OCI-LY7 (cell line): ENCODE data around the gene GLB1L. TPM values are rescaled to one million over a fixed set of nuclear protein-coding genes. Genes with fewer than 3 reads are reported as not detected.

Source experiments
- BruUV-seq: library from RNA; stranded (reverse); fragments of 400-500 nt; replicated peaks from 2 replicates; lab custom pipeline; 2021; lab: Mats Ljungman, UMichigan
- CTCF ChIA-PET: fragments of 300-600 bp; sonication (Branson Sonifier 250); formaldehyde crosslinking; loops from one replicate; lab custom pipeline; 2022; ENCODE audit warnings: antibody characterized with exemption; ENCODE audit not compliant: unreplicated experiment; lab: Charles Lee
- POLR2A ChIA-PET: fragments of 300-600 bp; sonication (Branson Sonifier 250); formaldehyde crosslinking; loops from one replicate; lab custom pipeline; 2022; ENCODE audit warnings: antibody characterized with exemption; lab: Charles Lee
- DNase-seq: peaks from one replicate; pipeline ENCODE4 v3.0.0-alpha.2; 2015; ENCODE audit warnings: low spot score
- H2AFZ ChIP-seq: fragments of 200-600 bp; sonication (generic), shearing (Covaris generic); 2 replicates; pipeline ENCODE4 v1.6.1; 2014; ENCODE audit warnings: mild to moderate bottlenecking, antibody characterized with exemption, low read length, moderate library complexity
- H3K27ac ChIP-seq: fragments of 200-600 bp; sonication (generic); 2 replicates; pipeline ENCODE4 v1.5.1; 2014; ENCODE audit warnings: mixed run types, low read depth, mild to moderate bottlenecking, moderate library complexity, low read length, inconsistent platforms; ENCODE audit not compliant: poor library complexity, severe bottlenecking
- H3K36me3 ChIP-seq: fragments of 200-600 bp; sonication (generic); 2 replicates; pipeline ENCODE4 v1.6.1; 2014; ENCODE audit warnings: mild to moderate bottlenecking, antibody characterized with exemption, low read length, moderate library complexity, mixed read lengths; ENCODE audit not compliant: insufficient read depth
- H3K4me1 ChIP-seq: fragments of 200-600 bp; sonication (generic); 2 replicates; pipeline ENCODE4 v1.5.1; 2014; ENCODE audit warnings: mild to moderate bottlenecking, low read length; ENCODE audit not compliant: insufficient read depth, poor library complexity, severe bottlenecking
- H3K4me2 ChIP-seq: fragments of 200-600 bp; sonication (generic); 2 replicates; pipeline ENCODE4 v1.6.1; 2014; ENCODE audit warnings: mild to moderate bottlenecking, low read length
- H3K4me3 ChIP-seq: fragments of 200-600 bp; sonication (generic); 2 replicates; pipeline ENCODE4 v1.5.1; 2014; ENCODE audit warnings: mild to moderate bottlenecking, low read depth, low read length; ENCODE audit not compliant: poor library complexity, severe bottlenecking
- H3K79me2 ChIP-seq: fragments of 200-600 bp; sonication (generic); 2 replicates; pipeline ENCODE4 v1.6.1; 2016; ENCODE audit warnings: low read depth, mild to moderate bottlenecking, low read length, moderate library complexity, mixed read lengths; ENCODE audit not compliant: insufficient read depth
- H3K9me2 ChIP-seq: fragments of 200-600 bp; sonication (generic); 2 replicates; pipeline ENCODE4 v1.6.1; 2016; ENCODE audit warnings: mild to moderate bottlenecking, low read length, mixed read lengths; ENCODE audit not compliant: insufficient read depth
- H3K9me3 ChIP-seq: fragments of 200-600 bp; sonication (generic); 2 replicates; pipeline ENCODE4 v1.6.1; 2014; ENCODE audit warnings: mild to moderate bottlenecking, mixed run types, low read length, mixed read lengths
- H4K20me1 ChIP-seq: fragments of 200-600 bp; sonication (generic); 2 replicates; pipeline ENCODE4 v1.6.1; 2014; ENCODE audit warnings: mild to moderate bottlenecking, antibody characterized with exemption, low read length, moderate library complexity, mixed read lengths; ENCODE audit not compliant: insufficient read depth
- EZH2phosphoT487 ChIP-seq: fragments of 200-600 bp; sonication (generic); IDR thresholded peaks from 2 replicates; pipeline ENCODE4 v1.6.1; 2018; ENCODE audit warnings: low read depth, borderline replicate concordance, mild to moderate bottlenecking, mixed run types, antibody characterized with exemption, low read length, moderate library complexity, mixed read lengths
- intact Hi-C: fragments of 100-400 bp; cut with micrococcal nuclease; formaldehyde crosslinking; loops from one replicate; pipeline ENCODE4 v1.10.0; 2022; ENCODE audit not compliant: unreplicated experiment
- microRNA-seq: library from miRNA; unstranded; fragments of <30 nt; microRNA quantifications from one replicate; pipeline ENCODE4 v1.2.0, GENCODE V29; 2022; ENCODE audit warnings: borderline replicate concordance
- small RNA-seq: library from RNA; depleted of rRNA; stranded (forward); fragments of <200 nt; gene quantifications from one replicate; pipeline ENCODE3, GENCODE V24; 2014
- total RNA-seq, 2 experiments: library from RNA; depleted of rRNA in 1 of 2; stranded (reverse); fragments of >200 nt in 1 of 2; shearing (Covaris generic) in 1 of 2; gene quantifications; 2 replicates each; pipeline ENCODE4 v1.2.3, GENCODE V29; 2014 to 2022
- TF ChIP-seq, protein P1 (sequence below): fragments of 200-600 bp; sonication (generic); conservative IDR thresholded peaks from 2 replicates; pipeline ENCODE4 v1.5.1; 2014; ENCODE audit warnings: mild to moderate bottlenecking, antibody characterized with exemption, low read length, moderate library complexity, mixed read lengths

GLB1L gene
- total RNA-seq, 2 experiments from 2014 or later: 6.9 to 8.6 TPM

DNA sequence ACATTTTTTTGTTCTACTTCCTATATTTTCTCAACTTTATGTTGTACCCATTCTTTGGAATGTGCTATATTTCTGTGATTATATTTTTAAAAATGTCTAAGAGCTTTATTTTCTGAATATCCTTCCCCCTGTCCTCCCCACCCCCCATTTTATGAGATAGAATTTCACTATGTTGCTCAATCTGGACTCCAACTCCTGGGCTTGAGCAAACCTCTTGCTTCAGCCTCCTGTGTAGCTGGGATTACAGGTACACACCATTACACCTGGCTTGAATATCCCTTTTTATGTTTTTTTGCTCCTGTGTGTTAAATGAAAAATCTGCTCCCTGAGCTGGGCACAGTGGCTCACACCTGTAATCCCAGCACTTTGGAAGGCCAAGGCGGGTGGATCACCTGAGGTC is 47.9 kb downstream of the GLB1L start:
- intact Hi-C loops: no loop called here
- BruUV-seq: no TSS peak
- Histone ChIP-seq H2AFZ (no peak overlapping the region), H3K36me3 (no peaks in the 10 kb centered on the region), H3K4me3 (no peak overlapping the region), H3K9me3 (no peaks in the 10 kb centered on the region), H3K79me2 (no peaks in the 10 kb centered on the region), H4K20me1 (no peaks in the 10 kb centered on the region), H3K4me2 (no peak overlapping the region), H3K9me2 (no peaks in the 10 kb centered on the region), H3K27ac (no peak overlapping the region), H3K4me1 (no peaks in the 10 kb centered on the region)
- TF ChIP-seq, protein P1, sequence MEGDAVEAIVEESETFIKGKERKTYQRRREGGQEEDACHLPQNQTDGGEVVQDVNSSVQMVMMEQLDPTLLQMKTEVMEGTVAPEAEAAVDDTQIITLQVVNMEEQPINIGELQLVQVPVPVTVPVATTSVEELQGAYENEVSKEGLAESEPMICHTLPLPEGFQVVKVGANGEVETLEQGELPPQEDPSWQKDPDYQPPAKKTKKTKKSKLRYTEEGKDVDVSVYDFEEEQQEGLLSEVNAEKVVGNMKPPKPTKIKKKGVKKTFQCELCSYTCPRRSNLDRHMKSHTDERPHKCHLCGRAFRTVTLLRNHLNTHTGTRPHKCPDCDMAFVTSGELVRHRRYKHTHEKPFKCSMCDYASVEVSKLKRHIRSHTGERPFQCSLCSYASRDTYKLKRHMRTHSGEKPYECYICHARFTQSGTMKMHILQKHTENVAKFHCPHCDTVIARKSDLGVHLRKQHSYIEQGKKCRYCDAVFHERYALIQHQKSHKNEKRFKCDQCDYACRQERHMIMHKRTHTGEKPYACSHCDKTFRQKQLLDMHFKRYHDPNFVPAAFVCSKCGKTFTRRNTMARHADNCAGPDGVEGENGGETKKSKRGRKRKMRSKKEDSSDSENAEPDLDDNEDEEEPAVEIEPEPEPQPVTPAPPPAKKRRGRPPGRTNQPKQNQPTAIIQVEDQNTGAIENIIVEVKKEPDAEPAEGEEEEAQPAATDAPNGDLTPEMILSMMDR: no peak
- no peak for TF ChIP-seq EZH2phosphoT487
- DNase-seq: no peak
- ChIA-PET POLR2A (interaction anchor here (0.8 to 0.9 kb wide), 2 partner anchors 9 to 15 kb away, joined by 3 to 4 read pairs; partner anchors contain the start of gene ZFAND2B), CTCF (interaction anchor here (0.6 kb wide), 1 partner anchor 9 kb away, joined by 7 read pairs; the partner anchor contains the start of gene ZFAND2B)

DNA sequence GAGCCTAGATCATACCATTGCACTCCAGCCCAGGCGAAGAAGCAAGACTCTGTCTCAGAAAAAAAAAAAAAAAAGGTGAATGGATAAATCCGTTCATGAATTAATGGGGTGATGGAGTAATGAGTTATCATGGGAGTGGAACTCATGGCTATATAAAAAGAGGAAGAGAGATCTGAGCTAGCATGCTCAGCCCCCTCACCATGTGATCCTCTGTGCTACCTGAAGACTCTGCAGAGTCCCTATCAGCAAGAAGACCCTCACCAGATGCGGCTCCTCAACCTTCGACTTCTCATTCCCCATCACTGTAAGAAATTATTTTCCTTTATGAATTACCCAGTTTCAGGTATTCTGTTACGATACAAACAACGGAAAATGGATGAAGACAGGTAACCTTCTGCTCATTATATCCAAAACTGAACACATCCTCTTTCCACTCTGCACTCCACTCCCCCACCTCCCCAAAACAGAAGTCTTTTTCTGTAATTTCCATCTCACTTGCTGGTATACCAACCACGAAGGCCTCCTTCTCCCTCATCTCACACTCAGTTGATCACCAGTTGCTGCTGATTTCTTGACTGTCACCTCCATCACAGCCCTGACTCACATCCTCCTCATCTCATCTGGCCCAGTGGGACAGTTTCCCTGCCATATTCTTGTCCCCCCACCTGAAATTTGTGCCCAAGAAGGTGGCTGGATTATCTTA is 58.3 kb downstream of the GLB1L start:
- TF ChIP-seq, protein P1: no peak
- TF ChIP-seq EZH2phosphoT487: no peak
- Histone ChIP-seq H3K27ac (no peak overlapping the region), H2AFZ (no peak overlapping the region), H3K4me1 (no peaks in the 10 kb centered on the region), H3K9me3 (no peaks in the 10 kb centered on the region), H3K9me2 (no peaks in the 10 kb centered on the region), H3K36me3 (peaks cover 43% of the 10 kb centered on the region), H3K4me2 (no peak overlapping the region), H3K4me3 (no peak overlapping the region), H3K79me2 (no peaks in the 10 kb centered on the region), H4K20me1 (no peaks in the 10 kb centered on the region)
- BruUV-seq: no TSS peak
- ChIA-PET POLR2A (interaction anchor here (0.6 to 0.7 kb wide), 2 partner anchors 19 to 29 kb away, joined by 3 to 4 read pairs; partner anchors contain the start of gene ZFAND2B), CTCF (no interaction called here)
- intact Hi-C loops: no loop called here
- DNase-seq: peak; percentile 12

Small RNAs within 50 kb of the gene (microRNA-seq; reads per million reads assigned to microRNA genes)
- not detected for gene MIR153-1

Small RNAs within 50 kb of the gene (small RNA-seq; reads per million reads assigned to genes)
- gene MIR153-1: not detected

Other genes with a start within 250 kb of the GLB1L start
- not detected in 2 replicates for gene CFAP65, start 203.9 kb downstream of the GLB1L start, total RNA-seq (2014; rRNA removed; shearing (Covaris generic))
- not detected in 2 replicates for gene CFAP65, start 203.9 kb downstream of the GLB1L start, total RNA-seq (2022)
- not detected in 2 replicates for gene IHH, start 184.5 kb downstream of the GLB1L start, total RNA-seq (2014; rRNA removed; shearing (Covaris generic))
- gene IHH, start 184.5 kb downstream of the GLB1L start, total RNA-seq (2022): not detected in 2 replicates
- gene NHEJ1, start 84.6 kb downstream of the GLB1L start, total RNA-seq (2014; rRNA removed; shearing (Covaris generic)): 12.7 and 14.9 TPM in 2 replicates
- 12.3 and 14.3 TPM in 2 replicates for gene NHEJ1, start 84.6 kb downstream of the GLB1L start, total RNA-seq (2022)
- 2.7 and 4.0 TPM in 2 replicates for gene SLC23A3, start 75.4 kb downstream of the GLB1L start, total RNA-seq (2014; rRNA removed; shearing (Covaris generic))
- gene SLC23A3, start 75.4 kb downstream of the GLB1L start, total RNA-seq (2022): 3.1 and 6.7 TPM in 2 replicates
- gene CNPPD1, start 68.5 kb downstream of the GLB1L start, total RNA-seq (2014; rRNA removed; shearing (Covaris generic)): 39.2 and 40.1 TPM in 2 replicates
- gene CNPPD1, start 68.5 kb downstream of the GLB1L start, total RNA-seq (2022): 67.5 and 68.2 TPM in 2 replicates
- 44.9 and 59.1 TPM in 2 replicates for gene RETREG2, start 67.2 kb downstream of the GLB1L start, total RNA-seq (2014; rRNA removed; shearing (Covaris generic))
- 74.6 and 88.2 TPM in 2 replicates for gene RETREG2, start 67.2 kb downstream of the GLB1L start, total RNA-seq (2022)
- 42.4 and 51.6 TPM in 2 replicates for gene ZFAND2B, start 38.7 kb downstream of the GLB1L start, total RNA-seq (2014; rRNA removed; shearing (Covaris generic))
- 35.3 and 35.9 TPM in 2 replicates for gene ZFAND2B, start 38.7 kb downstream of the GLB1L start, total RNA-seq (2022)
- gene ABCB6, start 26.5 kb downstream of the GLB1L start, total RNA-seq (2014; rRNA removed; shearing (Covaris generic)): 4.0 and 6.4 TPM in 2 replicates
- 8.4 and 10.2 TPM in 2 replicates for gene ABCB6, start 26.5 kb downstream of the GLB1L start, total RNA-seq (2022)
- gene ATG9A, start 15.8 kb downstream of the GLB1L start, total RNA-seq (2014; rRNA removed; shearing (Covaris generic)): 22.2 and 27.7 TPM in 2 replicates
- 23.4 and 27.3 TPM in 2 replicates for gene ATG9A, start 15.8 kb downstream of the GLB1L start, total RNA-seq (2022)
- gene ANKZF1, start 15.6 kb downstream of the GLB1L start, total RNA-seq (2014; rRNA removed; shearing (Covaris generic)): 57.8 and 91.0 TPM in 2 replicates
- gene ANKZF1, start 15.6 kb downstream of the GLB1L start, total RNA-seq (2022): 73.2 and 82.4 TPM in 2 replicates
- gene STK16, start within 50 bp of the GLB1L start, total RNA-seq (2014; rRNA removed; shearing (Covaris generic)): 19.6 and 23.4 TPM in 2 replicates
- gene STK16, start within 50 bp of the GLB1L start, total RNA-seq (2022): 39.5 and 42.8 TPM in 2 replicates
- gene TUBA4B, start 7.8 kb upstream of the GLB1L start, total RNA-seq (2014; rRNA removed; shearing (Covaris generic)): not detected in 2 replicates
- gene TUBA4B, start 7.8 kb upstream of the GLB1L start, total RNA-seq (2022): 0.28 TPM in 1 of 2 replicates, not detected in the other
- 62.8 and 96.0 TPM in 2 replicates for gene TUBA4A, start 8.5 kb upstream of the GLB1L start, total RNA-seq (2014; rRNA removed; shearing (Covaris generic))
- gene TUBA4A, start 8.5 kb upstream of the GLB1L start, total RNA-seq (2022): 181 and 186 TPM in 2 replicates
- 49.9 and 53.0 TPM in 2 replicates for gene DNAJB2, start 33.9 kb upstream of the GLB1L start, total RNA-seq (2014; rRNA removed; shearing (Covaris generic))
- 55.3 and 58.7 TPM in 2 replicates for gene DNAJB2, start 33.9 kb upstream of the GLB1L start, total RNA-seq (2022)
- gene PTPRN, start 64.0 kb upstream of the GLB1L start, total RNA-seq (2014; rRNA removed; shearing (Covaris generic)): not detected in 2 replicates
- not detected in 2 replicates for gene PTPRN, start 64.0 kb upstream of the GLB1L start, total RNA-seq (2022)
- not detected in 2 replicates for gene RESP18, start 87.3 kb upstream of the GLB1L start, total RNA-seq (2014; rRNA removed; shearing (Covaris generic))
- gene RESP18, start 87.3 kb upstream of the GLB1L start, total RNA-seq (2022): not detected in 2 replicates
- gene DNPEP, start 142.5 kb upstream of the GLB1L start, total RNA-seq (2014; rRNA removed; shearing (Covaris generic)): 39.3 and 40.5 TPM in 2 replicates
- 54.2 and 63.6 TPM in 2 replicates for gene DNPEP, start 142.5 kb upstream of the GLB1L start, total RNA-seq (2022)
- gene DES, start 172.9 kb upstream of the GLB1L start, total RNA-seq (2014; rRNA removed; shearing (Covaris generic)): not detected in 2 replicates
- not detected in 2 replicates for gene DES, start 172.9 kb upstream of the GLB1L start, total RNA-seq (2022)
- gene SPEG, start 189.4 kb upstream of the GLB1L start, total RNA-seq (2014; rRNA removed; shearing (Covaris generic)): 0.13 TPM in 1 of 2 replicates, not detected in the other
- 0.35 and 0.46 TPM in 2 replicates for gene SPEG, start 189.4 kb upstream of the GLB1L start, total RNA-seq (2022)